HUES6 (cell line): Measurements from ENCODE around the gene TMEM132E.
A peak's percentile ranks its signal among the peaks of the same experiment; 100 is the strongest.

Experiments used
- H3K27ac ChIP-seq: 2 replicates; pipeline ENCODE4 v1.7.0; 2013; ENCODE audit warnings: low read depth, mild to moderate bottlenecking, low read length, inconsistent platforms
- H3K27me3 ChIP-seq: 2 replicates; pipeline ENCODE4 v1.6.1; 2013; ENCODE audit warnings: low read length; ENCODE audit not compliant: control insufficient read depth, insufficient read depth
- H3K36me3 ChIP-seq: 2 replicates; pipeline ENCODE4 v1.6.1; 2013; ENCODE audit warnings: low read length; ENCODE audit not compliant: control insufficient read depth, insufficient read depth
- H3K4me1 ChIP-seq: 2 replicates; pipeline ENCODE4 v1.6.1; 2013; ENCODE audit warnings: low read length; ENCODE audit not compliant: control insufficient read depth, insufficient read depth
- H3K4me3 ChIP-seq: 2 replicates; pipeline ENCODE4 v1.5.1; 2013; ENCODE audit warnings: low read depth, low read length
- H3K9ac ChIP-seq: one replicate; pipeline ENCODE4 v1.6.1; 2013; ENCODE audit warnings: mild to moderate bottlenecking, low read length
- H3K9me3 ChIP-seq: 2 replicates; pipeline ENCODE4 v1.6.1; 2013; ENCODE audit warnings: low read depth, low read length; ENCODE audit not compliant: control insufficient read depth, insufficient read depth

The TMEM132E gene

GRCh38 chr17:34570506-34570905 lies 8.9 kb upstream of the TMEM132E start:
- Histone ChIP-seq H3K9ac (no peak overlapping the region), H3K4me3 (no peak overlapping the region), H3K27ac (no peak overlapping the region), H3K27me3 (peaks cover 97% of the 10 kb centered on the region), H3K9me3 (peaks cover under 1% of the 10 kb centered on the region; the same call in 1 of the 2 replicates), H3K4me1 (peaks cover 7% of the 10 kb centered on the region; the same call in 1 of the 2 replicates), H3K36me3 (no peaks in the 10 kb centered on the region)

- H3K36me3 ChIP-seq: no peaks in the 10 kb centered on the region
- peaks cover 7% of the 10 kb centered on the region; the same call in 1 of the 2 replicates for H3K4me1 ChIP-seq
- peaks cover 97% of the 10 kb centered on the region for H3K27me3 ChIP-seq
- H3K9me3 ChIP-seq: peaks cover 3% of the 10 kb centered on the region; the same call in 1 of the 2 replicates
- H3K9ac ChIP-seq: no peak overlapping the region
- H3K27ac ChIP-seq: no peak overlapping the region
- no peak overlapping the region for H3K4me3 ChIP-seq
Measured at GRCh38 chr17:34571428-34572130, 7.8 kb upstream of the TMEM132E start.

DNA sequence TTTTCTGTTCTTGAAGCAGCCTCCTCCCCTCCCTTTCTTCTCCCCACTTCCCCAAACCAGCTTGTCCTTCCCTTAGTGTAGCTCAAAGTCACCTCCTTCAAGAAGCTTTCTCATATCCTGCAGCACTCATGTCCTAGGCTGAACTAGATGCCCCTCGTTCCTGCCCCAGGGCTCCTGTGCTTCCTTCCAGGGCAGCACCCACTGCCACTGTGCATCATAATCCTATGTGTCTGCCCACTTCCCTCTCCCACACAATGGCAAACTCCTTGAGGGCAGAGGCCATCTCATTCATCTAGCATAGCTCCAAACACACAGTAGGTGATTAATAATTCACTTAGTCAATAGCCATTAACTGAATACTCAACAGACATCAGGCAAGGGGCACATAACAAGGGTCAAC lies 6.9 kb upstream of the TMEM132E start:
- H3K4me1 ChIP-seq: peaks cover 12% of the 10 kb centered on the region
- no peak overlapping the region for H3K4me3 ChIP-seq
- H3K9ac ChIP-seq: no peak overlapping the region
- H3K9me3 ChIP-seq: peaks cover 3% of the 10 kb centered on the region; the same call in 1 of the 2 replicates
- H3K27ac ChIP-seq: no peak overlapping the region
- no peaks in the 10 kb centered on the region for H3K36me3 ChIP-seq
- H3K27me3 ChIP-seq: peaks cover 97% of the 10 kb centered on the region

- Histone ChIP-seq H3K9ac (no peak overlapping the region), H3K27me3 (peaks cover 100% of the 10 kb centered on the region), H3K4me3 (no peak overlapping the region)
Measured at GRCh38 chr17:34575182-34575581, 4.2 kb upstream of the TMEM132E start.

DNA sequence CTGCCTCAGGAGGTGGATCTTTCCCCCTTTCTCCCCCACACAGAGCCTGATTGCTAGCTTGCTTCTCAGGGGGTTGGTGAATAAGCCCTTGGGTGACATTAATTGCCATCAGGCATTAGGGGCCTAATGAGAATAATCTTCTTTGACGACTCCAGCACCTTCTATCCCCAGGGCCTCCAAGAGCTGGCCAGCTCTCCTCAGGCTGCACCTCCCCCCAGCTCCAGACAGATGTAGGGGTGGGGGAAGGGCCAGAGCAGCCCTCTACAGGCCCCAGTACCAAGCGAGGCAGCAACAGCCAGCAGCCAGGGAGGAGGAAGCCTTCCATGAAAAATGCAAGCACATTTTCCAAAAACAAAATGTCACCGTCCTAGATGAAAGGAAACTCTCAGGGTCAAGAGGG lies 1.4 kb upstream of the TMEM132E start:
- Histone ChIP-seq H3K27ac (no peak overlapping the region), H3K4me1 (peaks cover 28% of the 10 kb centered on the region), H3K36me3 (no peaks in the 10 kb centered on the region), H3K9me3 (peaks cover 3% of the 10 kb centered on the region; the same call in 1 of the 2 replicates), H3K27me3 (peaks cover 100% of the 10 kb centered on the region), H3K4me3 (0 out of 2 replicates have a peak overlapping the region, but pooled peaks have one; percentile 56), H3K9ac (no peak overlapping the region)

More at GRCh38 chr17:34575182-34575581, 4.2 kb upstream of the TMEM132E start:
- Histone ChIP-seq H3K36me3 (no peaks in the 10 kb centered on the region), H3K9me3 (peaks cover 3% of the 10 kb centered on the region; the same call in 1 of the 2 replicates), H3K4me1 (peaks cover 20% of the 10 kb centered on the region), H3K27ac (no peak overlapping the region)

GRCh38 chr17:34578656-34579016 lies 746 bp upstream of the TMEM132E start:
- Histone ChIP-seq H3K27me3 (peaks cover 100% of the 10 kb centered on the region), H3K9me3 (peaks cover 3% of the 10 kb centered on the region; the same call in 1 of the 2 replicates), H3K27ac (no peak overlapping the region), H3K4me3 (peak overlapping the region; percentile 56), H3K9ac (no peak overlapping the region), H3K36me3 (no peaks in the 10 kb centered on the region), H3K4me1 (peaks cover 28% of the 10 kb centered on the region)

- no peak overlapping the region for H3K27ac ChIP-seq
- H3K4me1 ChIP-seq: peaks cover 28% of the 10 kb centered on the region
- H3K9me3 ChIP-seq: peaks cover 3% of the 10 kb centered on the region; the same call in 1 of the 2 replicates
- H3K27me3 ChIP-seq: peaks cover 100% of the 10 kb centered on the region
- no peak overlapping the region for H3K9ac ChIP-seq
- H3K36me3 ChIP-seq: no peaks in the 10 kb centered on the region
- peak overlapping the region; percentile 56 for H3K4me3 ChIP-seq
Measured at GRCh38 chr17:34579979-34580684, 750 bp downstream of the TMEM132E start.

DNA sequence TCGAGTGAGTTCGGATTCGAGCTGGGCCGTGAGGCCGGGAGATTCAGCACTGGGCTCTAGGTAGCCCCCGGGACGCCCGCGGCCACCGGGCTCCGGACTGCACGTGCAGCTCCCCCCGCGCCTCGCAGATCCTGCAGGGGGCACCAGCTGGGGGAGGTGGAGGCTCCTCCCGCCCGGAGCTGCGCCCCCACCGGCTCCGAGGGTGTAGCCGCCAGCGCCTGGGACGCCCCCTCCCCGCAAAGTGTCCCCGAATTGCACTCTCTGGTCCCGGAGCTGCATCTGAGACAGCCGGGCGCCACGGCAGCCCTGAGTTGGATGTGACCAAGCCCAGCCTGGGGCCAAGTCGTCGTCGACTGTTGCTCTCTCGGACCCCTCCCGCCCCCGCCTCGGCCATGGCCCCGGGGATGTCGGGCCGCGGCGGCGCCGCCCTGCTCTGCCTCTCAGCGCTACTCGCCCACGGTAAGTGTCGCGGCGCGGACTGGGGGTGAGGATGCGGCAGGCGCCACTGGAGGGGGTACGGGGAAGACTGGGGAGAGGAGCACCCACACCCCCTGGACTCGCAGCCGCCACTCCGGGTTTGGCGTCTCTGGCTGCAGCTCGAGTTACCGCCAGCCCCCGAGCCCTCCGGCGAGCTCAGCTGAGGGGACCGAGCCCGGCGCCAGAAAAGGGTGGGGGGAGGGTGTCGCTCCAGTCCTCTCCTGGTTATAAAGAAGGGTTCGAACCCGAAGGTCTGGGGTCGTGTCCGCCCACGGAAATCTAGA lies 1.5 kb downstream of the TMEM132E start:
- peak overlapping the region; percentile 56 for H3K4me3 ChIP-seq

GRCh38 chr17:34581446-34582184 lies 2.2 kb downstream of the TMEM132E start:
- H3K4me3 ChIP-seq: peak overlapping the region; percentile 56
- peaks cover 28% of the 10 kb centered on the region for H3K4me1 ChIP-seq
- H3K27me3 ChIP-seq: peaks cover 100% of the 10 kb centered on the region
- no peaks in the 10 kb centered on the region for H3K9me3 ChIP-seq
- H3K9ac ChIP-seq: no peak overlapping the region
- no peak overlapping the region for H3K27ac ChIP-seq
- H3K36me3 ChIP-seq: no peaks in the 10 kb centered on the region

More for the DNA sequence above, 1.5 kb downstream of the TMEM132E start:
- Histone ChIP-seq H3K27ac (no peak overlapping the region), H3K9me3 (no peaks in the 10 kb centered on the region), H3K4me1 (peaks cover 28% of the 10 kb centered on the region), H3K36me3 (no peaks in the 10 kb centered on the region), H3K27me3 (peaks cover 100% of the 10 kb centered on the region), H3K9ac (no peak overlapping the region)

DNA sequence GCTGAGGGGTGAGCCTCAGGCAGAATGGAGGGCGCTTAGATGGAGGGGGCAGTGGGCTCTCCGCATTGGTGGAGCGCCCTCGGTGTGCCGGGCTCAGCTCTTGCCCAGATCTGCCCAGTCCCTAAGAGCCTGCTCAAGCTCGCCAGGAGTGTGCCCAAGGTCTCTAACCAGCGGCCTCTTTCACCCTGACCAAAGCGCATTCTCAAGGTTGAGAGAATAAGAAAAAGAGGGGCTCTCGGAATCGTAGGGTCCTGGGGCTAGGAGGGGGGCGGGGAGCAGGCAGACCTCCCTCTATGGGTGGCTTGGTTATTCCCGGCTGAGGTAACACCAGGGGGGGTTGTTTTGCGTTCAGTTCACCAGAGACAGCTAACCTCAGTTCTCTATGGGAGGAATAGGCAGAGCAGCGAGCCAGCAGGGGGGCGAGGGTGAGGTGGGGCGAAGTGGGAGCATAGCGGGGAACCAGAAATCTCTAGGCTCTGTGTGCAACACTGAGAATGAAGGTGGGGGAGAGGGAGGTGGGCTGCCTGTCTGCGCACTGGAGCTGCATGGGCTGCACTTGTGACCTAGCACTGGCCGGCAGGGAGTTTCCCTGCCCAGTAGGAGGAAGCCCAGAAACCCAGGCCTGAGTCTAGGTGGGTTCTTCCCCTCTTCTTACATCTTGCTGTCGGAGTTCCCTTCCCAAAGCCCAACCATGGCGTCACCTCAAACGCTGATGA lies 3.0 kb downstream of the TMEM132E start:
- Histone ChIP-seq H3K4me3 (peak overlapping the region; percentile 56), H3K9me3 (no peaks in the 10 kb centered on the region), H3K9ac (no peak overlapping the region), H3K36me3 (no peaks in the 10 kb centered on the region), H3K4me1 (peaks cover 24% of the 10 kb centered on the region), H3K27me3 (peaks cover 100% of the 10 kb centered on the region), H3K27ac (no peak overlapping the region)
